ENCODE data around the gene FGF1.

The FGF1 gene

GRCh38 chr5:142610176-142611001 lies 75.5 kb downstream of the FGF1 start:
- DNase-seq, result no peak

GRCh38 chr5:142609142-142609541 lies 76.7 kb downstream of the FGF1 start:
- no peak for DNase-seq

GRCh38 chr5:142608081-142608480 lies 77.8 kb downstream of the FGF1 start:
- no peak for DNase-seq

DNA sequence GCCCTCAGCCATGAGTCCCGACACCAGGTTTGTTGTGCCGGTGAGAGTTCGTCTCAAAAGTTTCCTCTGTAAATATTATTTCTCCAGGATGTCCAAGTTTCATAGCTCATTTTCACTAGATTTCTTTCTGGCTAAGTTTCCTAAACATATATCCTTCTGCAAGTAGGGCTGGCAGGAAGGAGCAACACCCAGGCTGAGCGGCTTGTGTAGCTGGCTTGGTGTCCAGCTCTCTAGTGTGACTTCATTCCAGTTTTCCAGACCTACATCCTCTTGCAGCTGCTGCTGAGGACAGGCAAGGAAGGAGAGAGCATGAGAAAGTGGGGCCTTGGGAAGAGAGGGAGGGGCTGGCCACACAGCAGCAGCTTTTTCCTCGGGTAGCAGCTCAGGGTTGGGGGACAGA lies 80.3 kb downstream of the FGF1 start:
- DNase-seq, result no peak

DNA sequence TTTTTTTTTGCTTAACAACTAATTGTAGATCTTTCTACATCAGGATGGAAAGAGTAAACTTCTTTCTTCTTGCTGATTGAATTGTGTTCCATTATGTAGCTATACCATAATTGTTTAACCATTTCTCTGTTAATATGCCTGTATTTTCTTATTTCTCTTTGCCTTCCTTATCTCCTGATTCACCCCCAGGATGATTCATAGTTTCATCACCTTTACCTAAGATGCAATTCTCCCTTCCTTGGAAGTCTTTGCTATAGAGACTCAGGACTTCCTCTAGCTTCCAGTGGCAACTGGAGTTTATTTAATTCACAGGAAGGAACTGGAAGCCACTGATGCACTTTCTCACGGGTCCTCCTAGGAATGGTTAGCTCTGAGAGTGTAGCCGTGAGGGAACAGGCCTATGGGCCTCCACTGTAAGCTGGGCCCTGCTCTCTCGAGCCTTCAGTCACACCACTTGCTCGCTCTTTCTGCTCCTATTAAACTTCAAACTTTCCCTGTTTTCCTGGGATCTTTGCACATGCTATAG lies 83.1 kb downstream of the FGF1 start:
- no peak for DNase-seq

DNA sequence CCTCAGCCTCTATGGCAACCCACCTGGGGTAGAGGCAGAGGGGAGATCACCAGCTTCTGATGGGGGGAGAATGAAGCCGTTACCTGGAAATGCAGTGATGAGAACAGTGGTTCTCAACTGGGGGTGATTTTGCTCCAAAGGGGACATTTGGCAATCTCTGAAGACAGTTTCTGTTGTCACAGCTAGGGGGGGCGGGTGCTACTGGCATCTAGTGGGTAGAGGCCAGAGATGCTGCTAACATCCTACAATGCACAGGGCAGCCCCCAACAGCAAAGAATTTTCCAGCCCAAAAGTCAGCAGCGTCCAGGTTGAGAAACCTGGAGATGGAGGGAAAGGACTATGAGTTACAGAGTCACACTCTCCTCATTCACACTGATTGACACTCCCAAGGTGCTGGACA lies 84.5 kb downstream of the FGF1 start:
- no peak for DNase-seq

DNA sequence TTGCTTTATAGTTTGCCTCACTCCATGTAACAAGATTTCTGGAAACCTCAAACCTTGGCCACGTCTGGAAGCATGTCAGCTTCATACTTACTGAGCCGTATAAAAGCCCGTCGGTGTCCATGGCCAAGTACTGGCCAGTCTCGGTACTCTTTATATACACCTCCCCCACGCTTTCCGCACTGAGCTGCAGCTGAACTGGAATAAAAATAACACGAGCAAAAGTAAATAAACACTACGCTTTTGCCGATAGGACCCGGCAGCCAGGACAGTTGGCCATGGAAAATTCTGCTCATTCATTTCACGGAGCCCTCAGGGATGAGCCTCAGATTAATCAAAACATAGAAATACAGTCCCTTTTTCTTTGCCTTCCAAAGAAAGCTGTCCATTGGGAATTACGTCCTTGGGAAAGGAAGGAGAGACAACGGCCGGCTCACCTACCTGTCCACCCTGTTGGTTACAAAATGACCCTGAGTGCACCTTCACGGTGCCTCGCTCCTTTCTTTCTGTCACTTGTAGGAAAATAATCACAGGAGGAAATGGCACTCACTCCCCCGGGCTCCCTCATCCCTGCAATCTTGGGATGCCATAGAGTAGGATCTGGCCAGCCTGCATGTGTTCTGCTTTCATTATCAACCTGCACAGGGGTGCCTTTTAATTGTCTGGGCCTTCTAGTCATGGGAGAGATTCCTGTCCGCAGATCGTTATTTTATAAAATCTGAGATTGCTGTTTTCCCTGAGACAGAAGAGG lies 85.1 kb downstream of the FGF1 start:
- no peak for DNase-seq

GRCh38 chr5:142600092-142600491 lies 85.8 kb downstream of the FGF1 start:
- no peak for DNase-seq

GRCh38 chr5:142598338-142598700 lies 87.6 kb downstream of the FGF1 start:
- DNase-seq, result no peak

DNA sequence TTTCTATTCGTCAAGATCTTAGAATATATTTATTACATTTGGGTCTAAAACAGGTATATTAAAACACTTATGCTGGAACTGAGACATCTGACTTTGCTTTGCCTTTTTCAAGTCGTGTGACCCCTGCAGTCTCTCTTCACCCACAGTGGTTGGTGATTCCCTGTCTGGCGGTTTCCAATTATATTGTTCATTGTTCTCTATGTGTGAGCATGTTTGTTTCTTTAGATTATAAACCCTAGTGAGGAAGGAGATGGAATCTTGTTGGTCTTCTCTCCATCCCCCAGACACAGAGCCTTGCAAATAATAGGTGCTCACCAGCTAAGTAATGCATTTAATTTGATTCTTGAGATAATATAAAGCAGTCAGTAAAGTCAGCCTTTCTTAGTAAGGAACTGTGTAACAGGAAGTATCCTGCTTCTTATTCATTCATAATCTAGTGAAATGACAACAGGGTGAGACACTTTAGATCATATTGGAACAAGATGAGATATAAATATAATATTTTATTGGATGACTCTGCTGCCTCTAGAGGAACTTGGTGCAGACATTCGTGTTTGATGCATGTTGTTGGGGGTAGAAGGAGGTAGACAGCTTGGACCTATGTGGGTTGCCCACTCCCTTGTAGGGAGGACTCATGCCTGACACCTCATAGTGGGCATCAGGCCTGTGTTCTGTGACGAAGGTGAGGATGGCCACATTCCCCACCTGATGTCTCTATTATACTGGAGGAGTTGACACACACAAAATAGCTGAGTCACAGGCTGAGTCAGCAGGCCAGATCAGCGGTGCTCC lies 88.1 kb downstream of the FGF1 start:
- peak; percentile 85 for DNase-seq

DNA sequence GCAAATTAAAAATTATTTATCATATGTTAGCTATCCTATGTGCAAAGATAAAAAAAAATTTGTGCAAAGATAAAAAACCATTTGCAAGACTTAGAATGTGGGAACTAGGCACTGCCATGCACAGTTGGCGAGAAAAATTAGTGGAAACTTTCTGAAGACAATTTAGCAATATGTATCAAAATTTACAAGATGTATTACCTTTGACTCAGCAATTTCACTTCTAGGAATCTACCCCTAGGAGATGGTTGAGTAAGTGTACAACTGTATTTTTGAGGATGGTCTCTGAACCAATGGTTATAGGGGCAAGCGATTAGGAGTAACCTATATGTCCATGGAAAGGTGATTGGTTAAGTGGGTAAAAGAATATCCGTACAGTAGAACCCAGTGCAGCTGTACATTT lies 88.9 kb downstream of the FGF1 start:
- DNase-seq, result no peak

DNA sequence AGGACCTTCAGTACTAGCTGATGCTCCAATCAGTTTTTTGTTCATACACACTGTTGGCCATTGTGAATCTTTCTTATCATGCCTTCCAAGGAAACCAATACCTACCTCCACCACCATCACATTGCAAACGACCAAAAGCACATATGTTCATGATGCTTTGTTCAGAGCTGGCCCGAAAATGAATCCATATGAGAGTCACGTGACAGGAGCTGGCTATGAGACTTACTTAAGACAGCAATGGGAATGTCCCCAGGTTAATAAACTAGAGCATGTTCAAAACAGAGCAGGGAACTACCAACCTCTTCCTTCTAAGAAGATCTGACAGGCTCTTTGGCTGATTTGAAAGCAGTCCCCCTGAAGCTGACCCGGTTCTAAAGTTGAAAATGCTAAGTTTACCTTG lies 93.5 kb downstream of the FGF1 start:
- no peak for DNase-seq

- DNase-seq, result no peak
These were observed 95.2 kb downstream of the FGF1 start for GRCh38 chr5:142590451-142591231.

DNA sequence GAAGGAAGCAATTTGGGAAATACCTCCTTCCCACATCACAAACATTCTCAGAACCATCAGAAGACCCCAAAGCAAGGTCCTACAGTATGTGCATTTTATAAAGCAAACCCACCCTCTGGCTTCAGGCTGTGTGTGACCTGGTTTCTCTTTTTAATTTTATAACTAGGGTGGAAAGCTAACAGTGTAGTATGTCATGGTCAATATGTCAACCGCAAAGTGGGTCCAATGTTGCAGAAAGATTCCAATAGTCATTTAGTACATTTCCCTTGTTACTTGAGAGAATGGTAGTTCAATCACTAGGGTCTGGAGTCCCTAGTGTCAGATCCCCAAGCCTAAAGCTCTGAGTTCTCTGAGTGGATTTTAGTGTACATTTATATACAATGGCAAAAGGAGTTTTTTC lies 96.2 kb downstream of the FGF1 start:
- no peak for DNase-seq

GRCh38 chr5:142587354-142587965 lies 98.4 kb downstream of the FGF1 start:
- peak; percentile 45 for DNase-seq

- DNase-seq, result no peak
These were observed 99.3 kb downstream of the FGF1 start for GRCh38 chr5:142586552-142586951.

- no peak for DNase-seq
These were observed 100.4 kb downstream of the FGF1 start for GRCh38 chr5:142585451-142585850.

- DNase-seq, result no peak
These were observed 101.0 kb downstream of the FGF1 start for GRCh38 chr5:142584891-142585290.

DNA sequence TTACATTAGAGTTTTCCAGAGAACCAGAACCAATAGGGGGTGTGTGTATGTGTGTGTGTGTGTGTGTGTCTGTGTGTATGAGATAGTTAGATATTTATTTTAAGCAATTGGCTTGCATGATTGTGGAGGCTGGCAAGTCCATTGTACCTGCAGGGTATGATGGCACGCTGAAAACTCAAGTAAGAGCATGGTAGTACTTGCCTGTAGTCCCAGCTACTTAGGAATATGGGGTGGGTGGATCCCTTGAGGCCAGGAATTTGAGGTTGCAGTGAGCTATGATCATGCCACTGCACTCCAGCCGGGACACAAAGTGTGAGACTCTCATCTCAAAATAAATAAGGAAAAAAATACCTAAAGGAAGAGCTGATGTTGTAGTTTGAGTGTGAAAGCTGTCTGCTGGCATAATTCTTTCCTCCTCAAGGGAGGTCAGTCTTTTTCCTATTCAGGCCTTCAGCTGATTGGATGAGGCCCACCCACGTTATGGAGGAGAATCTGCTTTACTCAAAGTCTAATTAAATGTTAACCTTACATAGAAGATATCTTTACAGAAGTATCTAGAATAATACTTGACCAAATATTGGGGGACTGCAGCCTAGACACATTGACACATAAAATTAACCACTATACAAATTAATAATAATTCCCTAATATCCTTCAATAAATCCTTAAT lies 107.6 kb downstream of the FGF1 start:
- no peak for DNase-seq

GRCh38 chr5:142576804-142577203 lies 109.1 kb downstream of the FGF1 start:
- no peak for DNase-seq

- no peak for DNase-seq
These were observed 109.6 kb downstream of the FGF1 start for GRCh38 chr5:142576303-142576702.

Data from fibroblast of skin of abdomen (primary cell).